Panc1 (cell line): ENCODE data around the gene TWF2. TPM values are rescaled to one million over a fixed set of nuclear protein-coding genes. Genes with fewer than 3 reads are reported as not detected.
"Not testable (repeated sequence)": the region's sequence is repeated elsewhere in the genome, so short reads cannot be mapped to it uniquely, and the experiment has no call there.

Source experiments
- ATAC-seq: fragments of 200-7000 bp; cut with Tn5 transposase; 2 replicates; pipeline ENCODE4 v1.9.1; 2020; ENCODE audit warnings: mild to moderate bottlenecking, moderate library complexity
- BruUV-seq: library from RNA; stranded (reverse); fragments of 400-500 nt; replicated peaks from 2 replicates; lab custom pipeline; 2021; lab: Mats Ljungman, UMichigan
- CTCF ChIA-PET: fragments of 300-600 bp; sonication (Branson Sonifier 250); formaldehyde crosslinking; loops from one replicate; lab custom pipeline; 2022; ENCODE audit warnings: antibody characterized with exemption; lab: Charles Lee
- POLR2A ChIA-PET: fragments of 300-600 bp; sonication (Branson Sonifier 250); formaldehyde crosslinking; loops from one replicate; lab custom pipeline; 2022; ENCODE audit warnings: antibody characterized with exemption; lab: Charles Lee
- DNase-seq: peaks from one replicate; pipeline ENCODE4 v3.0.0-alpha.2; 2010; ENCODE audit warnings: low read depth, low spot score
- H3K27ac ChIP-seq: 2 replicates; pipeline ENCODE4 v1.5.1; 2011; ENCODE audit warnings: mild to moderate bottlenecking, low read length, inconsistent platforms
- H3K27me3 ChIP-seq: fragments of 200-500 bp; sonication (Bioruptor generic); 2 replicates; pipeline ENCODE4 v1.6.0; 2014; ENCODE audit warnings: low read length, inconsistent platforms; ENCODE audit not compliant: control insufficient read depth, insufficient read depth
- H3K36me3 ChIP-seq: fragments of 200-500 bp; sonication (Bioruptor generic); 2 replicates; pipeline ENCODE4 v1.5.1; 2014; ENCODE audit warnings: inconsistent platforms, mild to moderate bottlenecking, low read length, moderate library complexity; ENCODE audit not compliant: control insufficient read depth, insufficient read depth
- H3K4me1 ChIP-seq: 2 replicates; pipeline ENCODE4 v1.5.1; 2011; ENCODE audit warnings: inconsistent platforms, mild to moderate bottlenecking, low read length, moderate library complexity; ENCODE audit not compliant: control insufficient read depth, insufficient read depth
- H3K4me3 ChIP-seq, 2 experiments: 2 replicates each; pipeline ENCODE4 v1.5.1; 2011 to 2012; ENCODE audit warnings: low read depth in 2 of 2, low read length in 2 of 2, mild to moderate bottlenecking in 2 of 2, inconsistent platforms in 1 of 2, moderate library complexity in 1 of 2
- H3K9me3 ChIP-seq: fragments of 200-500 bp; sonication (Bioruptor generic); 2 replicates; pipeline ENCODE4 v1.5.1; 2014; ENCODE audit warnings: low read depth, mild to moderate bottlenecking, inconsistent platforms, low read length, moderate library complexity; ENCODE audit not compliant: control insufficient read depth, insufficient read depth
- POLR2AphosphoS5 ChIP-seq: IDR thresholded peaks from 2 replicates; pipeline ENCODE4 v1.6.1; 2012; ENCODE audit warnings: mild to moderate bottlenecking, low read depth, low read length, moderate library complexity
- REST ChIP-seq, 2 experiments: IDR thresholded peaks; 2 replicates each; pipeline ENCODE4 v1.6.1; 2011 to 2012; ENCODE audit warnings: low read depth in 2 of 2, control low read depth in 1 of 2, low read length in 1 of 2, mild to moderate bottlenecking in 1 of 2, moderate library complexity in 1 of 2; ENCODE audit not compliant: insufficient read depth in 1 of 2
- SIN3A ChIP-seq: IDR thresholded peaks from 2 replicates; pipeline ENCODE4 v1.6.1; 2012; ENCODE audit warnings: low read depth, mild to moderate bottlenecking, low read length, moderate library complexity, borderline replicate concordance; ENCODE audit not compliant: insufficient read depth
- TCF7L2 ChIP-seq: IDR thresholded peaks from 2 replicates; pipeline ENCODE4 v1.6.1; 2011; ENCODE audit warnings: mild to moderate bottlenecking, low read depth, low read length, inconsistent platforms
- in situ Hi-C: cut with HindIII; loops from 2 replicates; pipeline ENCODE4 v1.10.0; 2016; ENCODE audit warnings: low sequenced_read_pairs, low pct_unique_long_range_greater_than_20kb
- intact Hi-C: fragments of 100-400 bp; cut with micrococcal nuclease; formaldehyde crosslinking; loops from one replicate; pipeline ENCODE4 v1.10.0; 2022; ENCODE audit not compliant: unreplicated experiment
- total RNA-seq: library from RNA; stranded (reverse); gene quantifications from one replicate; pipeline ENCODE4 v1.2.1, GENCODE V29; 2021; ENCODE audit not compliant: unreplicated experiment
- TF ChIP-seq, protein P1 (sequence below): fragments of 450-650 bp; IDR thresholded peaks from 2 replicates; pipeline ENCODE4 v1.5.1; 2017; ENCODE audit warnings: mild to moderate bottlenecking

The TWF2 gene
- total RNA-seq, 1 experiment from 2014 or later, result 51.9 TPM

DNA sequence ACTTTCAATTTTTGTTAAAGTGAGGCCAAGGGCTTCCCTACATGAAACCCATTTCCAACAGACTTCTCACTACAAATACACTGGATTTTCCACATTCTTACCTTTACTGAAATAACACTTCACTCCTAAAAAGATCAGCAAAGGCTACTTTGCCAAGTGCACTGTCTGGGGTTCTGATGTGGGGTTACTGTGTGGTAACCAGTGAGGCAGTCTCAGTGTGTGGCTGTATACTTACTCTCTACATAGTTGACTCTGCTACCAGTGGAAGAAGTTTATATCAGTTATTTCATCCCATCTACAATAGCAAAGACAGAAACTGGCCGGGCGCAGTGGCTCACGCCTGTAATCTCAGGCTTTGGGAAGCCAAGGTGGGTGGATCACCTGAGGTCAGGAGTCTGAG is 33.9 kb upstream of the TWF2 start:
- Histone ChIP-seq H3K4me3 (no peak overlapping the region), H3K27me3 (no peaks in the 10 kb centered on the region), H3K4me1 (peaks cover 18% of the 10 kb centered on the region), H3K36me3 (peaks cover 8% of the 10 kb centered on the region), H3K27ac (no peak overlapping the region), H3K9me3 (no peaks in the 10 kb centered on the region)
- TF ChIP-seq POLR2AphosphoS5 (no peak), REST (IDR thresholded peaks at IDR 0.05; ENCODE audit: insufficient read depth in 1 of 2, low read depth in 2 of 2, low read length in 1 of 2) (no peak), TCF7L2 (no peak), SIN3A (no peak)
- TF ChIP-seq, protein P1, sequence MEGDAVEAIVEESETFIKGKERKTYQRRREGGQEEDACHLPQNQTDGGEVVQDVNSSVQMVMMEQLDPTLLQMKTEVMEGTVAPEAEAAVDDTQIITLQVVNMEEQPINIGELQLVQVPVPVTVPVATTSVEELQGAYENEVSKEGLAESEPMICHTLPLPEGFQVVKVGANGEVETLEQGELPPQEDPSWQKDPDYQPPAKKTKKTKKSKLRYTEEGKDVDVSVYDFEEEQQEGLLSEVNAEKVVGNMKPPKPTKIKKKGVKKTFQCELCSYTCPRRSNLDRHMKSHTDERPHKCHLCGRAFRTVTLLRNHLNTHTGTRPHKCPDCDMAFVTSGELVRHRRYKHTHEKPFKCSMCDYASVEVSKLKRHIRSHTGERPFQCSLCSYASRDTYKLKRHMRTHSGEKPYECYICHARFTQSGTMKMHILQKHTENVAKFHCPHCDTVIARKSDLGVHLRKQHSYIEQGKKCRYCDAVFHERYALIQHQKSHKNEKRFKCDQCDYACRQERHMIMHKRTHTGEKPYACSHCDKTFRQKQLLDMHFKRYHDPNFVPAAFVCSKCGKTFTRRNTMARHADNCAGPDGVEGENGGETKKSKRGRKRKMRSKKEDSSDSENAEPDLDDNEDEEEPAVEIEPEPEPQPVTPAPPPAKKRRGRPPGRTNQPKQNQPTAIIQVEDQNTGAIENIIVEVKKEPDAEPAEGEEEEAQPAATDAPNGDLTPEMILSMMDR, result no peak
- intact Hi-C loops, result no loop called here
- POLR2A ChIA-PET, result no interaction called here
- in situ Hi-C loops, result no loop called here
- no peak for ATAC-seq
- DNase-seq, result no peak
- CTCF ChIA-PET, result no interaction called here
- no TSS peak for BruUV-seq

GRCh38 chr3:52272172-52272571 is 33.2 kb upstream of the TWF2 start:
- H3K27ac ChIP-seq, POLR2A ChIA-PET, intact Hi-C loops, ATAC-seq, in situ Hi-C loops, BruUV-seq, H3K27me3 ChIP-seq, DNase-seq, H3K9me3 ChIP-seq, H3K4me3 ChIP-seq, CTCF ChIA-PET: not testable (repeated sequence)
- peaks cover 18% of the 10 kb centered on the region for H3K4me1 ChIP-seq
- H3K36me3 ChIP-seq, result peaks cover 12% of the 10 kb centered on the region

DNA sequence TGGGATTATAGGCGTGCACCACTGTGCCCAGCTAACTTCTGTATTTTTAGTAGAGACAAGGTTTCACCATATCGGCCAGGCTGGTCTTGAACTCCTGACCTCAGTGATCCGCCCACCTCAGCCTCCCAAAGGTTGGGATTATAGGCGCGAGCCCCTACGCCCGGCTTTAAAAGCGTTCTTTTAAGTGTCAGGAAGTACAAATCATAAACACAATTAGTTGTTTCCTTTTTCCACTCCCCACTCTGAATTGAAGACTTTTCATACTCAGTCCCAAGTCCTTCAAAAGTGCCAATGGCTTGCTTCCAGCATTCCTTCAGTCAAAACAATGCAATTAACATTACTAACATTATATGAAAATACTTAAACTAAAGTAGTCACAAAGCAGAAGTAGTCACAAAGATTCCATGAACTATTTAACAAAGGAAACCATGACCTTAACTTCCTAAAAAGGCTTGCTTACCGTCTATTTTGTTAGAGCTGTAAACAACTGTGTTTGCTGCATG is 31.3 kb upstream of the TWF2 start:
- Histone ChIP-seq H3K36me3 (peaks cover 16% of the 10 kb centered on the region; the same call in 1 of the 2 replicates), H3K9me3 (no peaks in the 10 kb centered on the region), H3K4me1 (peaks cover 18% of the 10 kb centered on the region), H3K4me3 (no peak overlapping the region), H3K27me3 (no peaks in the 10 kb centered on the region), H3K27ac (no peak overlapping the region)
- no TSS peak for BruUV-seq
- intact Hi-C loops, result no loop called here
- in situ Hi-C loops, result no loop called here
- ChIA-PET CTCF (no interaction called here), POLR2A (no interaction called here)
- DNase-seq (no peak), ATAC-seq (no peak)
- TF ChIP-seq REST (IDR thresholded peaks at IDR 0.05; ENCODE audit: insufficient read depth in 1 of 2, low read depth in 2 of 2, low read length in 1 of 2) (no peak), POLR2AphosphoS5 (no peak), SIN3A (no peak), TCF7L2 (no peak)
